Measurements from ENCODE around the gene ELAC1.

ELAC1 gene

GRCh38 chr18:51006061-51006818, 38.4 kb downstream of the ELAC1 start:
- H3K4me3 ChIP-seq: no peak overlapping the region
- no peak overlapping the region for H3K9ac ChIP-seq (ENCODE audit: insufficient read length)
- no peak for TF ChIP-seq EZH2 (IDR thresholded peaks at IDR 0.05)
- no peak for TF ChIP-seq FOXP2 (optimal IDR thresholded peaks at IDR 0.05; ENCODE audit: control extremely low read depth, extremely low read length, insufficient read depth)
- TF ChIP-seq POLR2AphosphoS5 (IDR thresholded peaks at IDR 0.05; ENCODE audit: borderline replicate concordance, low read depth, low read length): no peak
- H3K9me3 ChIP-seq (ENCODE audit: low read depth, low read length): no peaks in the 10 kb centered on the region
- no peaks in the 10 kb centered on the region for H3K36me3 ChIP-seq (ENCODE audit: insufficient read depth, low read length)
- no peak for DNase-seq (ENCODE audit: low read depth, low spot score)
- H3K27ac ChIP-seq: no peak overlapping the region

GRCh38 chr18:51006948-51007789, 39.3 kb downstream of the ELAC1 start:
- Histone ChIP-seq H3K36me3 (ENCODE audit: insufficient read depth, low read length) (no peaks in the 10 kb centered on the region), H3K9ac (ENCODE audit: insufficient read length) (no peak overlapping the region), H3K27ac (no peak overlapping the region), H3K4me3 (no peak overlapping the region), H3K9me3 (ENCODE audit: low read depth, low read length) (no peaks in the 10 kb centered on the region)
- no peak for DNase-seq (ENCODE audit: low read depth, low spot score)
- TF ChIP-seq EZH2 (IDR thresholded peaks at IDR 0.05): no peak
- TF ChIP-seq FOXP2 (optimal IDR thresholded peaks at IDR 0.05; ENCODE audit: control extremely low read depth, extremely low read length, insufficient read depth): no peak
- TF ChIP-seq POLR2AphosphoS5 (IDR thresholded peaks at IDR 0.05; ENCODE audit: borderline replicate concordance, low read depth, low read length): no peak

GRCh38 chr18:51007790-51008139, 39.9 kb downstream of the ELAC1 start:
- no peak overlapping the region for H3K9ac ChIP-seq (ENCODE audit: insufficient read length)
- TF ChIP-seq FOXP2 (optimal IDR thresholded peaks at IDR 0.05; ENCODE audit: control extremely low read depth, extremely low read length, insufficient read depth): no peak
- no peak for TF ChIP-seq EZH2 (IDR thresholded peaks at IDR 0.05)
- TF ChIP-seq POLR2AphosphoS5 (IDR thresholded peaks at IDR 0.05; ENCODE audit: borderline replicate concordance, low read depth, low read length): no peak
- no peak for DNase-seq (ENCODE audit: low read depth, low spot score)

GRCh38 chr18:51009072-51009471, 41.2 kb downstream of the ELAC1 start:
- no peak for DNase-seq (ENCODE audit: low read depth, low spot score)
- H3K4me3 ChIP-seq: no peak overlapping the region
- no peak overlapping the region for H3K9ac ChIP-seq (ENCODE audit: insufficient read length)
- H3K27ac ChIP-seq: no peak overlapping the region
- no peaks in the 10 kb centered on the region for H3K36me3 ChIP-seq (ENCODE audit: insufficient read depth, low read length)
- H3K9me3 ChIP-seq (ENCODE audit: low read depth, low read length): no peaks in the 10 kb centered on the region
- TF ChIP-seq EZH2 (IDR thresholded peaks at IDR 0.05) (no peak), FOXP2 (optimal IDR thresholded peaks at IDR 0.05; ENCODE audit: control extremely low read depth, extremely low read length, insufficient read depth) (no peak), POLR2AphosphoS5 (IDR thresholded peaks at IDR 0.05; ENCODE audit: borderline replicate concordance, low read depth, low read length) (no peak)

More at GRCh38 chr18:51007790-51008139, 39.9 kb downstream of the ELAC1 start:
- Histone ChIP-seq H3K4me3 (no peak overlapping the region), H3K36me3 (ENCODE audit: insufficient read depth, low read length) (no peaks in the 10 kb centered on the region), H3K27ac (no peak overlapping the region), H3K9me3 (ENCODE audit: low read depth, low read length) (no peaks in the 10 kb centered on the region)

- Histone ChIP-seq H3K9me3 (ENCODE audit: low read depth, low read length) (no peaks in the 10 kb centered on the region), H3K4me3 (no peak overlapping the region; the same call in 1 of the 2 replicates), H3K9ac (ENCODE audit: insufficient read length) (no peak overlapping the region), H3K27ac (no peak overlapping the region), H3K36me3 (ENCODE audit: insufficient read depth, low read length) (no peaks in the 10 kb centered on the region)
- no peak for DNase-seq (ENCODE audit: low read depth, low spot score)
- TF ChIP-seq FOXP2 (optimal IDR thresholded peaks at IDR 0.05; ENCODE audit: control extremely low read depth, extremely low read length, insufficient read depth) (no peak), POLR2AphosphoS5 (IDR thresholded peaks at IDR 0.05; ENCODE audit: borderline replicate concordance, low read depth, low read length) (no peak), EZH2 (IDR thresholded peaks at IDR 0.05) (no peak)
Measured at GRCh38 chr18:51010218-51010617, 42.4 kb downstream of the ELAC1 start.

GRCh38 chr18:51011709-51012108, 43.9 kb downstream of the ELAC1 start:
- Histone ChIP-seq H3K4me3 (no peak overlapping the region), H3K9me3 (ENCODE audit: low read depth, low read length) (no peaks in the 10 kb centered on the region), H3K36me3 (ENCODE audit: insufficient read depth, low read length) (no peaks in the 10 kb centered on the region), H3K27ac (no peak overlapping the region), H3K9ac (ENCODE audit: insufficient read length) (no peak overlapping the region)
- DNase-seq (ENCODE audit: low read depth, low spot score): no peak
- no peak for TF ChIP-seq EZH2 (IDR thresholded peaks at IDR 0.05)
- TF ChIP-seq FOXP2 (optimal IDR thresholded peaks at IDR 0.05; ENCODE audit: control extremely low read depth, extremely low read length, insufficient read depth): no peak

GRCh38 chr18:51012441-51012840, 44.6 kb downstream of the ELAC1 start:
- Histone ChIP-seq H3K9ac (ENCODE audit: insufficient read length) (no peak overlapping the region), H3K9me3 (ENCODE audit: low read depth, low read length) (no peaks in the 10 kb centered on the region), H3K4me3 (no peak overlapping the region), H3K36me3 (ENCODE audit: insufficient read depth, low read length) (no peaks in the 10 kb centered on the region), H3K27ac (no peak overlapping the region)
- DNase-seq (ENCODE audit: low read depth, low spot score): no peak
- no peak for TF ChIP-seq FOXP2 (optimal IDR thresholded peaks at IDR 0.05; ENCODE audit: control extremely low read depth, extremely low read length, insufficient read depth)
- TF ChIP-seq POLR2AphosphoS5 (IDR thresholded peaks at IDR 0.05; ENCODE audit: borderline replicate concordance, low read depth, low read length): no peak
- TF ChIP-seq EZH2 (IDR thresholded peaks at IDR 0.05): no peak

GRCh38 chr18:51013259-51013658, 45.4 kb downstream of the ELAC1 start:
- Histone ChIP-seq H3K36me3 (ENCODE audit: insufficient read depth, low read length) (no peaks in the 10 kb centered on the region), H3K4me3 (no peak overlapping the region), H3K27ac (no peak overlapping the region), H3K9ac (ENCODE audit: insufficient read length) (no peak overlapping the region), H3K9me3 (ENCODE audit: low read depth, low read length) (no peaks in the 10 kb centered on the region)
- DNase-seq (ENCODE audit: low read depth, low spot score): no peak
- TF ChIP-seq FOXP2 (optimal IDR thresholded peaks at IDR 0.05; ENCODE audit: control extremely low read depth, extremely low read length, insufficient read depth) (no peak), POLR2AphosphoS5 (IDR thresholded peaks at IDR 0.05; ENCODE audit: borderline replicate concordance, low read depth, low read length) (no peak), EZH2 (IDR thresholded peaks at IDR 0.05) (no peak)

All from SK-N-MC (cell line).